Stimulated activated naive B cell treated with anti-CD40 and anti-IgM and Interleukin-4, amounts not matched to agents 10 μg/mL and 1 μg/mL and 100 μg/mL, for 72 hours (primary cell): ENCODE data around the gene SPACA4.
"Not testable (repeated sequence)": the region's sequence is repeated elsewhere in the genome, so short reads cannot be mapped to it uniquely, and the experiment has no call there.

Source experiments
- ATAC-seq, 2 donors: fragments of 150-1000 bp; cut with Tn5 transposase; replicated peaks; 2 replicates each; pipeline ENCODE4 v1.10.0; 2021; ENCODE audit warnings: moderate library complexity in 1 of 2
- DNase-seq: peaks from one replicate; pipeline ENCODE4 v3.0.0; 2021
- H3K27ac Mint-ChIP-seq: one replicate; pipeline ENCODE4 v1.8.0; 2022; ENCODE audit warnings: mild to moderate bottlenecking, mixed read lengths
- H3K27me3 Mint-ChIP-seq, 2 donors: one replicate each; pipeline ENCODE4 v1.8.0; 2022; ENCODE audit warnings: mixed read lengths in 2 of 2
- H3K36me3 Mint-ChIP-seq, 2 donors: one replicate each; pipeline ENCODE4 v1.8.0; 2022; ENCODE audit warnings: mixed read lengths in 2 of 2, mild to moderate bottlenecking in 1 of 2
- H3K4me1 Mint-ChIP-seq, 2 donors: one replicate each; pipeline ENCODE4 v1.8.0; 2022; ENCODE audit warnings: mixed read lengths in 2 of 2, mild to moderate bottlenecking in 1 of 2
- H3K4me3 Mint-ChIP-seq, 2 donors: one replicate each; pipeline ENCODE4 v1.8.0; 2022; ENCODE audit warnings: mild to moderate bottlenecking in 2 of 2, mixed read lengths in 2 of 2, moderate library complexity in 1 of 2
- H3K9me3 Mint-ChIP-seq, 2 donors: one replicate each; pipeline ENCODE4 v1.8.0; 2022; ENCODE audit warnings: mixed read lengths in 2 of 2, mild to moderate bottlenecking in 1 of 2

The SPACA4 gene

DNA sequence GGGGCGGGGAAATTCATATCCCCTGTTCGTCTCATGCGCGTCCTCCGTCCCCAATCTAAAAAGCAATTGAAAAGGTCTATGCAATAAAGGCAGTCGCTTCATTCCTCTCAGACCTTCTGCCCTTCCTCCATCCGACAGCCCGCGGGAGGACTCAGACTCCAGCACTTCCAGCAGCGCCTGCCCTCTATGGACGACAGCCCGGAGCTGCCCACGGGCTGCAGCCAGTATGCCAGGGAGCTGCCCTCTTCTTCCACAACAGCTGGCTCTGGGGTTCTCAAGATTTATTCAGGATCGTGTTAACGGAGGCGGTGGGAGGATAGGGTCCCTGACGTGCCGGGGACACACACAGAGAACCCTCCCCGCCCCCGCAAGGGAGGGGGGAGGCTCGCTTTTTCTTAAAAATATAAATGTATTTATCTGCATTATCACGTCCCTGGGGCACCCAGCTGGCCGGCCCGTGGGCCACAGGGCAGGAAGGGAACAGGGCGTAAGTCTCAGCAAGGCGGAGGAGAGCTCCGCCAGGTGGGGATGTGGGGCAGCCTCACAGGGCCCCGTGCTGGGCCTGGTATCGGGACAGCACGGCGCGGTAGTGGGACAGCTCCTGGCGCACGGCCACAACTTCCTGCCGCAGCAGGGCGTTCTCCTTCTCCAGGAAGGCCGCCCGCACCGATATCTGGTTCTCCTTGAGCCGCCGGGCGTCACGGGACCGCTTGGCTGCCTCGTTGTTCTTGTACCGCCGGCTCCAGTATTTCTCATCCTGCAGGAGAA is 23.9 kb downstream of the SPACA4 start:
- no peaks in the 10 kb centered on the region for H3K27me3 Mint-ChIP-seq
- peak overlapping the region; percentile 79 for H3K27ac Mint-ChIP-seq
- H3K36me3 Mint-ChIP-seq: peaks cover 9 to 20% of the 10 kb centered on the region in 2 donors

DNA sequence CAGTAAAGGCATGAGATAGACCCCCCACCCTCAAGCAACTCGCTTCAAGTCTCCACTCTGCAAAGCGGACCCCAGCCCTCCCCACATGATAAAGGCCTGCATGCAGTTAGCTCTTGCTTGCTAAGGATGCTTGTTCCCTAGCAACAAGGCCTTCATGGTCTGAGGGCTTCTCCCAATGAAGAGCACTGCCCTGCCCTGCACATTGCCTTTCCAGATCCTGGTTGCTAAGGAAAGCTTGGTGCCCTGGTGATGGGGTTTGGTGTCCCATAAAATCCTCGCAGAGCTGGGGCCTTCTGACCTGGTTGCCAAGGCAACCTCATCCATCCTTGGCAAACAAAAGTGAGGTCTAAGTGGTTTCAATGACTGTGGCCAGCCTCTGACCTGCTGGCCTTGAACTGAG is 24.7 kb downstream of the SPACA4 start:
- peaks cover 33 to 63% of the 10 kb centered on the region in 2 donors for H3K4me1 Mint-ChIP-seq
- peaks cover 11 to 20% of the 10 kb centered on the region in 2 donors for H3K36me3 Mint-ChIP-seq
- H3K27me3 Mint-ChIP-seq: no peaks in the 10 kb centered on the region
- H3K27ac Mint-ChIP-seq: no peak overlapping the region
- ATAC-seq (no peak), DNase-seq (no peak)
- no peak overlapping the region for H3K4me3 Mint-ChIP-seq
- H3K9me3 Mint-ChIP-seq: no peaks in the 10 kb centered on the region

More for the DNA sequence above, 23.9 kb downstream of the SPACA4 start:
- ATAC-seq: no peak
- Mint-ChIP-seq H3K4me3 (no peak overlapping the region), H3K9me3 (no peaks in the 10 kb centered on the region), H3K4me1 (peaks cover 34 to 64% of the 10 kb centered on the region in 2 donors)
- no peak for DNase-seq

GRCh38 chr19:48632286-48632685 is 25.7 kb downstream of the SPACA4 start:
- not testable (repeated sequence) for H3K27me3 Mint-ChIP-seq, H3K9me3 Mint-ChIP-seq, ATAC-seq, H3K4me3 Mint-ChIP-seq, DNase-seq
- Mint-ChIP-seq H3K36me3 (peaks cover 11 to 20% of the 10 kb centered on the region in 2 donors), H3K27ac (peak overlapping the region; percentile 62), H3K4me1 (peaks cover 31 to 62% of the 10 kb centered on the region in 2 donors)

- H3K4me3 Mint-ChIP-seq: no peak overlapping the region
- peaks cover 30 to 60% of the 10 kb centered on the region in 2 donors for H3K4me1 Mint-ChIP-seq
- DNase-seq (no peak), ATAC-seq (no peak)
- no peaks in the 10 kb centered on the region for H3K9me3 Mint-ChIP-seq
- no peaks in the 10 kb centered on the region for H3K27me3 Mint-ChIP-seq
- H3K27ac Mint-ChIP-seq: peak overlapping the region; percentile 62
- H3K36me3 Mint-ChIP-seq: peaks cover 11 to 20% of the 10 kb centered on the region in 2 donors
These were observed 26.2 kb downstream of the SPACA4 start for GRCh38 chr19:48632692-48633147.

DNA sequence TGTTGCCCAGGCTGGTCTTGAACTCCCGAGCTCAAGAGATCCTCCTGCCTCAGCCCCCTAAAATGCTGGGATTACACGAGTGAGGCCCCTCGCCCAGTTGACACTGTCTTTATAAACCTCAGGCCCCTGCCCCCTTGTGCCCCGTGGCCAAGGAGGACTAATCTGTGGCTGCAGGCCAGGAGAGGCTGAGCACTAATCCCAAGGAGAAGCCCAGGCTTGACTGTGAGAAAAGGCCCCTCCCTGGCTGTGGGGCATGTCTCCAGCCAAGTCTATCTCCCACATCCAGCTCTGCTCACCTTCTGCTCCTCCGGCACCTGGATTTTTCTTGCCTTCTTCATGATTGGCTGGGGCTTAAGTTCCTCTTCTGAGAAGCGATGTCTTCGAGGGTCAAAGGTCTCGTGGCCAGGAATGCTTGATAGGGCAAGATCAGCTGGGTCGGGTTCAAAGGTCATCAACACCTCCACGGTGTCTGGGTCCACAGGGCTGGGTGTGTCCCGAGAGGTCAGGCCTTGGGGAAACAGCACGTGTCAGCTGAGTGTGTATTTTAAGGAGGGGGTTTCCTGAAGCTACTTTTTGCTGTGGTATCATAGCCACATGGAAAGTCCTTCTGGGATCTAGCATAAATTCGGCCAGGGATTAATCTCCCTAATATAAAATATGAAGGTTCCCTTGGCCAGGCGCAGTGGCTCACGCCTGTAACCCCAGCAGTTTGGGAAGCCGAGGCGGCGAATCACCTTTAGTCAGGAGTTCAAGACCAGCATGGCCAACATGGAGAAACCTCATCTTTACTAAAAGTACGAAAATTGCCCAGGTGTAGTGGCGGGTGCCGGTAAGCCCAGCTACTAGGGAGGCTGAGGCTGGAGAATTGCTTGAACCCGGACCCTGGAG is 26.9 kb downstream of the SPACA4 start:
- Mint-ChIP-seq H3K36me3 (peaks cover 11 to 21% of the 10 kb centered on the region in 2 donors), H3K27ac (peak overlapping the region; percentile 91), H3K27me3 (no peaks in the 10 kb centered on the region), H3K4me1 (peaks cover 32 to 66% of the 10 kb centered on the region in 2 donors), H3K9me3 (peaks cover under 1% of the 10 kb centered on the region in 2 donors), H3K4me3 (peak overlapping the region; percentile 47 to 85)
- DNase-seq: no peak
- ATAC-seq: no peak

DNA sequence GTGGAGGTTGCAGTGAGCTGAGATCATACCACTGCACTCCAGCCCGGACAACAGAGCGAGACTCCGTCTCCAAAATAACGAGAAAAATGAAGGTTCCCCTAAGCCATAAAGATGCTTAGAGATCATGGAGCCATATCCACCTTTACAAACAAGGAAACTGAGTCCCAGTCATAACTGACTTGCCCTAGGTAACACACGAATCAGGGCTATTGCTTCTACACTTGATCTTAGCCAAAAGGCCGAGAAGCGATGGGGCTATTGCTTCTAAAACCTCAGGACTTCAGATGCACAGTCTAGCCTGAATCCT is 27.4 kb downstream of the SPACA4 start:
- peak overlapping the region; percentile 91 for H3K27ac Mint-ChIP-seq
- peaks cover 37 to 72% of the 10 kb centered on the region in 2 donors for H3K4me1 Mint-ChIP-seq
- peaks cover 7% of the 10 kb centered on the region in 2 donors for H3K9me3 Mint-ChIP-seq
- no peaks in the 10 kb centered on the region for H3K27me3 Mint-ChIP-seq
- no peak for DNase-seq
- H3K4me3 Mint-ChIP-seq: peak overlapping the region; percentile 85 to 87
- H3K36me3 Mint-ChIP-seq: peaks cover 14 to 21% of the 10 kb centered on the region in 2 donors
- ATAC-seq: no peak

- Mint-ChIP-seq H3K36me3 (peaks cover 9 to 20% of the 10 kb centered on the region in 2 donors), H3K4me1 (peaks cover 42 to 79% of the 10 kb centered on the region in 2 donors), H3K4me3 (peak overlapping the region; percentile 85 to 87), H3K9me3 (peaks cover 8 to 9% of the 10 kb centered on the region in 2 donors), H3K27me3 (no peaks in the 10 kb centered on the region), H3K27ac (peak overlapping the region; percentile 91)
- DNase-seq (peak; percentile 91), ATAC-seq (peak; percentile 31 to 40)
These were observed 28.1 kb downstream of the SPACA4 start for GRCh38 chr19:48634424-48635262.

GRCh38 chr19:48635263-48635965 is 28.9 kb downstream of the SPACA4 start:
- peak overlapping the region; percentile 91 for H3K27ac Mint-ChIP-seq
- peak overlapping the region; percentile 88 to 92 for H3K4me3 Mint-ChIP-seq
- ATAC-seq (peak; percentile 15 to 26), DNase-seq (peak; percentile 69)
- peaks cover 44 to 80% of the 10 kb centered on the region in 2 donors for H3K4me1 Mint-ChIP-seq
- peaks cover 5 to 16% of the 10 kb centered on the region in 2 donors for H3K36me3 Mint-ChIP-seq
- H3K27me3 Mint-ChIP-seq: no peaks in the 10 kb centered on the region
- peaks cover 8 to 9% of the 10 kb centered on the region in 2 donors for H3K9me3 Mint-ChIP-seq

- Mint-ChIP-seq H3K4me1 (peaks cover 44 to 72% of the 10 kb centered on the region in 2 donors), H3K27me3 (no peaks in the 10 kb centered on the region), H3K27ac (peak overlapping the region; percentile 82), H3K36me3 (peaks cover 5 to 14% of the 10 kb centered on the region in 2 donors), H3K9me3 (peaks cover 8 to 9% of the 10 kb centered on the region in 2 donors), H3K4me3 (peak overlapping the region; percentile 88 to 92)
- no peak for ATAC-seq
- no peak for DNase-seq
These were observed 29.7 kb downstream of the SPACA4 start for GRCh38 chr19:48635966-48636858.

DNA sequence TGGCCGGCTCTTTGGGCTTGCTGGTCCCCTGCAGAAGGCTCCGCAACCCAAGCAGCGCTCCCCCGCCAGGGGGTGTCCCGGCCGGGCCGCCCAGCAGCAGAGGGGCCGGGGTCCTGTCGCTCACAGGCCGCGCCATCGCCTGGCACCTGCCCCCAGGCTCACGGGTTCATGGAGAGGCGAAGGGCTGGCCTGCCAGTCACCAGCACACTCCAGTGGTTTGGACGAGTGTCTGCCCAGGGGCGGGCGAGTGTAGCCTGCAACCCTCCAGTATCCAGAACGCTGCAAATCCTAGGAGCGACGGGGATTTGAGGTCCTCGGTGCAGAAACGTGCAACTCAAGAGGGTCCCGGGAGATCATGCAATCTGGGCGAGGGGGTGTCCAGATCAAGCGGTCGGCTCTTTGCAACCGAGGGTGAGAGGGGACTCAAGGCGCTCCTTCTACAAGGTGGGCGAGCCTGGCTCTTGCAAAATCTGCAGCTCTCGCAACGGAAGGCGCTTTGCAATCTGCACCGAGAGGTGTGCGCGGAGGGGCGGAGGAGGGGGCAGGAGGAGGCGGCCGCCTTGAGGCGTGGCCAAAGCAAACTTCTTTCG is 30.4 kb downstream of the SPACA4 start, which contains the start of gene DBP:
DBP (minus strand) TSS at position 521 of the 590 bp plus-strand sequence; CDS start at position 136, 385 bp downstream.
- ATAC-seq (peak in 1 of 2 donors; percentile 9), DNase-seq (no peak)
- peak within 1 kb of the TSS; percentile 88 to 92 for H3K4me3 Mint-ChIP-seq
- peaks cover 44 to 69% of the 10 kb centered on the region in 2 donors for H3K4me1 Mint-ChIP-seq
- H3K27ac Mint-ChIP-seq: peak within 1 kb of the TSS; percentile 99
- H3K9me3 Mint-ChIP-seq: peaks cover 8 to 9% of the 10 kb centered on the region in 2 donors
- H3K27me3 Mint-ChIP-seq: no peaks in the 10 kb centered on the region
- peaks cover 5 to 16% of the 10 kb centered on the region in 2 donors for H3K36me3 Mint-ChIP-seq

DNA sequence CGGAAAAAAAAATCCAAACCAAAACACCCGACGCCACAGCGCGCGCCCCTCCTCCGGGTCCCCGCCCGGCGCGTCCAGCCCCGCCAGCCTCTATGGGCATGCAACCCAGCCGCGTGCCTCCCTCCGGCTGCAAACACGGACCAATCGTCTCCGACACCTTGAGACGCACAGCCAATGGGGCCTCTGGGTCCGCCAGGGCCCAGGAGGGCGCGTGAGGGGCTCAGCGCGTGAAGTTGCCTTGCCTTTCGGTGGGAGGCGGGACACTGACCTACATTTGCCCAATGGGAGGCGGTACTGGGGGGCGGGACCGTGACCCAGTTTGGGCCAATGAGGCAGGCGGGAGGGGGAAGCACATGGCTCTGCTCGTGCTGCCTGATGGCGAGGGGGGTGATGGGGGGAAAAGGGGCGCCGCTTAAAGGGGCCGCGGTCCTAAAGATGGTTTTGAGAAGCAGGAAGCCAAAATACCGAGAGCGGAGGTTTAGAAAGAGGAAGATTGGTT is 31.0 kb downstream of the SPACA4 start:
- DNase-seq (peak; percentile 99), ATAC-seq (peak; percentile 75 to 77)
- H3K27ac Mint-ChIP-seq: peak overlapping the region; percentile 99
- H3K4me3 Mint-ChIP-seq: peak overlapping the region; percentile 88 to 92
- peaks cover 44 to 65% of the 10 kb centered on the region in 2 donors for H3K4me1 Mint-ChIP-seq
- no peaks in the 10 kb centered on the region for H3K27me3 Mint-ChIP-seq
- H3K36me3 Mint-ChIP-seq: peaks cover 5 to 16% of the 10 kb centered on the region in 2 donors
- peaks cover 8 to 9% of the 10 kb centered on the region in 2 donors for H3K9me3 Mint-ChIP-seq
